ENCODE data around the gene PLD1.

The PLD1 gene

DNA sequence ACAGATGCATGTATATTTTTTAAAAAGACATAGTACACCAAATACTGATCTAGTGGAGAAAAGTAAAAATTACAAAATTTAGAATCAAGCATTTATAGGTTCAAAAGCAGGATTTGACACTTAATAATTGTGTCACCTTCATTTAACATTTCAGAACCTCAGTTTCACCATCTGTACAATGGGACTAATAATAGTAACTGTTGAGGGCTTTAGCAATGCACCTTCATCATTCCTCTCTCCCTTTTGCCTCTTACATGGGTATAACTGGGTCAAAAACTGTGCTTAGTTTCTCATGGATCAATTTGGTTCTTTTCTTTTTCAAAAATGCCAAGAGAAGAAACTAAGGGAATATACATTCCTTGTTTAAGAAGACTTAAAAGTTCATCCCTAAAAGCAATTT, 27.4 kb upstream of the PLD1 start:
- DNase-seq (ENCODE audit: low read depth in 1 of 2, low spot score in 1 of 2): no peak

GRCh38 chr3:171836855-171837254, 26.6 kb upstream of the PLD1 start:
- DNase-seq (ENCODE audit: low read depth in 1 of 2, low spot score in 1 of 2): no peak

DNA sequence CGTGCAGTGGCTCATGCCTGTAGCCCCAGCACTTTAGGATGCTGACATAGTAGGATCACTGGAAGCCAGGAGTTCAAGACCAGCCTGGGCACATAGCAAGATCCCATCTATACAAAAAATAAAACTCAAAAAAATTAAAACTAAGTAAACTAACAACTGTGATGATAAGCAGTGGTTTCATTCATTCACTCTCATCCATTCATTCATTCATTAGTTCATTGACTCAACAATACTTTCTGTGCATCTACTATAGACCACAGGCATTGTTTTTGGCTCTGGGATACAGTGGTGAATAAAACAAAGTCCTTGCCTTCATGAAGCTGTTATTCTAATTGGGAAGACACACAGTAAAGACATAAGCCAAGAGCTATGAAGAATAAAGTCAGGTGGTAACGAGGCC, 25.3 kb upstream of the PLD1 start:
- DNase-seq (ENCODE audit: low read depth in 1 of 2, low spot score in 1 of 2): no peak

- no peak for DNase-seq (ENCODE audit: low read depth in 1 of 2, low spot score in 1 of 2)
Observed at GRCh38 chr3:171835116-171835515, 24.8 kb upstream of the PLD1 start.

GRCh38 chr3:171834461-171834801, 24.1 kb upstream of the PLD1 start:
- DNase-seq (ENCODE audit: low read depth in 1 of 2, low spot score in 1 of 2): no peak

DNA sequence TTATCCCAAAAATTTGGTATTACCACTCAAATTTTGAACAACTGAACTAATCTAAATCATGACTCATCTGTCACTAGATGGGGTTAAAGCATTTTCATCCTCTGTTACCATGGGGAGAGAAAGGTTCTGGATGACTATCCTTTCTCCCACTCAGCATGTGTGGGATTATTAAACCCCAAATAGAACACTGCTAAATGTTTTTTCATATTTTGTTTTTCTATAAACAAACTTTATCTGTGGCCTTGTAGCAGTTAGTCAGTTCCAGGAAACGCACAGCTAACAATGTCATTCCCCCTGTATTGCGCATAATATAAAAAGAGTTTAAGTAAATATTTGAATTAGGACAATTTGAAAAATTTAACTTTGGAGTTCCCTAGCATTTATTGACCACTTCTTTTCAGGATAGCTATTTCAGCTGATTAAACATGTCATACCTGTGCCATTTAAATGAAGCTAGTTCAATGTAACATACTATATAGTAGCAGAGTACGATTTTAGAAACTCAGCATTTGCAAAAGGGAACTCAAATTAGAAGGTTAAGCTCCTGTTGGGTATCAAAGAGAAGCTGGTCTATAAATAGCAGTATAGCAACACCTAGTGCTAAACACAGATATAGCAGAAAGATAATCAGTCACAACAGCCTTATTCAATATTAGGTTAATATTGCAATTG, 23.6 kb upstream of the PLD1 start:
- no peak for DNase-seq (ENCODE audit: low read depth in 1 of 2, low spot score in 1 of 2)

- no peak for DNase-seq (ENCODE audit: low read depth in 1 of 2, low spot score in 1 of 2)
Observed at GRCh38 chr3:171832989-171833388, 22.7 kb upstream of the PLD1 start.

GRCh38 chr3:171831936-171832335, 21.7 kb upstream of the PLD1 start:
- no peak for DNase-seq (ENCODE audit: low read depth in 1 of 2, low spot score in 1 of 2)

DNA sequence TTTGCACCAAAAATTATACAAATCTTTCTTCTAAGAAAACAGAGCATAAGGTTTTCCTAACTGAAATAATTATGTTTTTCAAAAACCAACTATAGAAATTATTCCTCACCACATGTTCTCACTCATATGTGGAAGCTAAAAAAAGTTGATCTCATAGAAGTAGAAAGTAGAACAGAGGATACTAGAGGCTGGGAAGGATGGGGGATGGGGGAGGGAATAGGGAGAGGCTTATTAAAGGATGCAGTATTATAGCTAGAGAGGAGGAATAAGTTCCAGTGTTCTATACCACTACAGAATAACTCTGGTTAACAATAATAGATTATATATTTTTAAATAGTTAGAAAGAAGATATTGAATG, 20.2 kb upstream of the PLD1 start:
- DNase-seq (ENCODE audit: low read depth in 1 of 2, low spot score in 1 of 2): no peak

- DNase-seq (ENCODE audit: low read depth in 1 of 2, low spot score in 1 of 2): no peak
Observed at GRCh38 chr3:171829841-171830517, 19.7 kb upstream of the PLD1 start.

GRCh38 chr3:171828902-171829770, 18.9 kb upstream of the PLD1 start:
- no peak for DNase-seq (ENCODE audit: low read depth in 1 of 2, low spot score in 1 of 2)

DNA sequence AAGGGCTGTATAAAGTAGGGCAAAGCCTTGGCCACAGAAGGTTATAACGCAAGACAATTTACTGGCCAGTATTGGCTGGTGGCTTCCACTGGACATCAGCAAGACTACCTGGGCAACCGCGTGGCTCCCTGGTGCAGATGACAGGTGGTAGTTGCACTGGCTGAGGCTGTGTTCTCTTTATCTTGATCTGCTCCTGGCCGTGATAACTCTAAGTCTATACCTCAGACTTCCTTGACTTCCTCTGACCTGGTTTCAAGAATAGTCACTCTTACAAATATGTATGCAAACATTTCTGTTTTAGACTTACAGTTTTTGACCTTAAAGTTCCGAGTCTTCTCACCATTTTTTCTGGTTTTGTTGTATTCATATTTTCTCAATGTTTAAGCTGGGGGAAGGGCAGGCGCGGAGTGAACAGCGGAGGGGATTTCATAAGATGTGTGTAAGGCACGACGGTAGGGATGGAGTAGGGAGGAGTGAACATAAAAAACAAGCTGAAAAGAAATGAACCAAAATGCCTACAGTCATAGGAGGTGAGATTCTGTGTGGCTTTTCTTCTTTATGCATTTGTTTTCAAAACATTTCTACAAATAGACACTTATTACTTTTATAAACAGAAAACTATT, 17.7 kb upstream of the PLD1 start:
- DNase-seq (ENCODE audit: low read depth in 1 of 2, low spot score in 1 of 2): no peak

DNA sequence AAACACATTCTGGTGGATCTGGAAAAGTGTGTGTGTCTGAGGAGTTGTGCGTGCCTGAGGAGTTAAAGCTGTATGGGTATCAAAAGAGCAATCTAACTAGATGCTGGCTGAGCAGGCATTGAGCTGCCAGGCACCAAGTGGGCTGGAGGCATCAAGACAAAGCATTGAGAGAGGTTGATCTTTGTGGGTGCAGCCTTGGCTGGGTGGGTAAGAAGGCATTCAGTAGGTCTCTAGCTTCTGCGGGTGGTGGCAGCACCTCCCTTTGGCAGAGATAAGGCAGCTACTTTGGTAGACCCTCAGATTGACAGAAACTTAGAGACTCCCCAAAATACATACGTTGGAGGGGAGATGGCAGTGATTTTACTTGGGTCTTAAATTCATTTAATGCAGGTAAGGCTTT, 17.1 kb upstream of the PLD1 start:
- no peak for DNase-seq (ENCODE audit: low read depth in 1 of 2, low spot score in 1 of 2)

- DNase-seq (ENCODE audit: low read depth in 1 of 2, low spot score in 1 of 2): no peak
Observed at GRCh38 chr3:171825222-171825828, 15.0 kb upstream of the PLD1 start.

DNA sequence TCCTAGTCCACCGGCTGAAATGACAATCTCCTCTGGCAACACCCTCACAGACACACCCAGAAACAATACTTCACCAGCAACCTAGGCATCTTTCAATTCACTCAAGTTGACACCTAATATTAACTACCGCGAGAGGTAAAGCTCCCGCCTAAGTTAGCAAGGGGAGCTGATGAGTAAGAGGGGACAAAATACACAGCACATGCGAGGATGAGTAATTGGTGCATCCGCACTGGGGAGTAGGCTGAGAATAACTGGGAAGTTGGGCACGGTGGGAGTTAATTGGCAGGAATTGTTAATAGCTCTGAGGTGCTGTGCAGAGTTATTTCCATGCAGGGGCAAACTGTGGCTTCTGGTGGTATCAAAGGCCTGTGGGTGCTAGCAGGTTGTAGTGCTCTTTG, 14.5 kb upstream of the PLD1 start:
- no peak for DNase-seq (ENCODE audit: low read depth in 1 of 2, low spot score in 1 of 2)

- DNase-seq (ENCODE audit: low read depth in 1 of 2, low spot score in 1 of 2): no peak
Observed at GRCh38 chr3:171824116-171824515, 13.8 kb upstream of the PLD1 start.

DNA sequence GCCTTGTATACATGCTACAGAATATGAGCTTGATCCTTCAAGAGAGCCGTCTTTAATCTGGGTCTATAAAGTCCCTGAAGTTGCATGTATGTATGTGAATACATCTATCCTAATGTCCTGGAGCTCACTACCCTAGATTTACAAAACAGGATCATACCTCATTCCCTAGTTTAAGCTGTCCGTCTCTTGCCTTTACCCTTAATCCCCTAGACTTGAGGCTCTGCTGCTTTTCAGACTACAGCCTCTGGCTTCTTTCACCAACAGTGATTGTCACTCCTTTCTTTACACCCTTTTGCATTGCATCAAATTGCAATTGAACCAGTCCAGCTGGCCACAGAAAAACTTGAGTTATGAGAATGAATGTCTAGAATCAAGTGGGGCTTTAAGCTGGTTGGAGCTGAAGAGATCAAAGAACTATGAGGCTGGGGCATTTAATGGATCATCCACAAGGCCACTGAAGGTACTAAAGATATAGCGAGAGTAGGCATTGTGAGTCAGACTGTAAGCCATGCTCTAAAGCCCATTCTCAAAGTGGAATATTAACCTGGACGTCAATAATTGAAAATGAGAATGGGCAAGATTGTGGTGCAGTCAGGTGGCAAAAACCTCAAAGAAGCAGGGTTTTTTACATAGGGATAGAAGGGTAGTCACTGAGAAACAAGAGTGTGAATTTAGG, 12.3 kb upstream of the PLD1 start:
- no peak for DNase-seq (ENCODE audit: low read depth in 1 of 2, low spot score in 1 of 2)

DNA sequence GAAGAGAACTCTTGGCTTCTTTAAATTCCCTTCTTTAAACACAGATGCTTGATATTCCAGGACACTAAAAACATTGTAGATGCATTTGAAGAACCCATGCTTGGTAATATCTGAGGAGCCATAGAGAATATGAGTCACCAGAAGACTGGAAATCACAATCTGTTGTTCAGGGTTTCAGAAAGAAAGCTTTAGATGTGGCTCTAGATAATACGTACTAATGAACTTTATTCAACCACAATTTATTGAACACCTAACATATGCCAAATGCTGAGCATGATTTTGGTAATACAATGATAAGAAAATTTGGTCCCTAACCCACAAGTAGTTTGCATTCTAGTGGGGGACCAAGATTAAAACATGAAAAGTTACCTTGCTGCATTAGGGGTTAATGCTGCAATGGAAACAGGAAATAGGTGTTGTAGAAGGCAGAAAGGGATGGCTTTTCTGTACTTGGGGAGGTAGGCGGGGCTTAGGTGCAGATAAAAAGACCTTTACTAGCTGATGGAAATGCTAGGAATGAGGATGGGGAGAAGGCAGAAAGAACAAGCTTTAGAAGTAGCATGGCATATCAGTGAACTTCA, 11.6 kb upstream of the PLD1 start:
- no peak for DNase-seq (ENCODE audit: low read depth in 1 of 2, low spot score in 1 of 2)

- no peak for DNase-seq (ENCODE audit: low read depth in 1 of 2, low spot score in 1 of 2)
Observed at GRCh38 chr3:171821044-171821443, 10.8 kb upstream of the PLD1 start.

GRCh38 chr3:171817074-171817800, 7.0 kb upstream of the PLD1 start:
- no peak for DNase-seq (ENCODE audit: low read depth in 1 of 2, low spot score in 1 of 2)

Measured in stimulated activated CD4-positive, alpha-beta T cell treated with anti-CD3 and anti-CD28 coated beads, Interleukin-15, amount 100 ng/mL, for 1 hour (primary cell).